ENCODE measurements around the gene TAF4. TPM values are rescaled to one million over a fixed set of nuclear protein-coding genes. Genes with fewer than 3 reads are reported as not detected.

The TAF4 gene
- total RNA-seq, 4 donors from 2014 or later = 8.0 to 24.9 (median 13.9) TPM

GRCh38 chr20:62059920-62060630 lies 5.6 kb downstream of the TAF4 start:
- in situ Hi-C loops (cut with MboI; ENCODE audit: low sequenced_read_pairs in 4 of 4) = loop anchor here in 1 of 4 donors (10.0 kb wide), 1 partner anchor 65 kb away; the partner anchor contains the start of gene LSM14B
- H3K27me3 ChIP-seq = no peaks in the 10 kb centered on the region
- no peaks in the 10 kb centered on the region for H3K9me3 ChIP-seq
- H3K36me3 ChIP-seq = no peaks in the 10 kb centered on the region
- ATAC-seq (no peak), DNase-seq (no peak)
- peaks cover 20 to 30% of the 10 kb centered on the region in 2 donors for H3K4me1 ChIP-seq
- H3K27ac ChIP-seq = no peak overlapping the region
- no peak overlapping the region for H3K4me3 ChIP-seq
- TF ChIP-seq, protein P1, sequence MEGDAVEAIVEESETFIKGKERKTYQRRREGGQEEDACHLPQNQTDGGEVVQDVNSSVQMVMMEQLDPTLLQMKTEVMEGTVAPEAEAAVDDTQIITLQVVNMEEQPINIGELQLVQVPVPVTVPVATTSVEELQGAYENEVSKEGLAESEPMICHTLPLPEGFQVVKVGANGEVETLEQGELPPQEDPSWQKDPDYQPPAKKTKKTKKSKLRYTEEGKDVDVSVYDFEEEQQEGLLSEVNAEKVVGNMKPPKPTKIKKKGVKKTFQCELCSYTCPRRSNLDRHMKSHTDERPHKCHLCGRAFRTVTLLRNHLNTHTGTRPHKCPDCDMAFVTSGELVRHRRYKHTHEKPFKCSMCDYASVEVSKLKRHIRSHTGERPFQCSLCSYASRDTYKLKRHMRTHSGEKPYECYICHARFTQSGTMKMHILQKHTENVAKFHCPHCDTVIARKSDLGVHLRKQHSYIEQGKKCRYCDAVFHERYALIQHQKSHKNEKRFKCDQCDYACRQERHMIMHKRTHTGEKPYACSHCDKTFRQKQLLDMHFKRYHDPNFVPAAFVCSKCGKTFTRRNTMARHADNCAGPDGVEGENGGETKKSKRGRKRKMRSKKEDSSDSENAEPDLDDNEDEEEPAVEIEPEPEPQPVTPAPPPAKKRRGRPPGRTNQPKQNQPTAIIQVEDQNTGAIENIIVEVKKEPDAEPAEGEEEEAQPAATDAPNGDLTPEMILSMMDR (IDR thresholded peaks at IDR 0.05 in 4 of 5, conservative IDR thresholded peaks at IDR 0.05 in 1 of 5) = no peak
- TF ChIP-seq POLR2A (IDR thresholded peaks at IDR 0.05) = no peak
- intact Hi-C loops (cut with DNase I; ENCODE audit: low total_unique reads) = no loop called here

DNA sequence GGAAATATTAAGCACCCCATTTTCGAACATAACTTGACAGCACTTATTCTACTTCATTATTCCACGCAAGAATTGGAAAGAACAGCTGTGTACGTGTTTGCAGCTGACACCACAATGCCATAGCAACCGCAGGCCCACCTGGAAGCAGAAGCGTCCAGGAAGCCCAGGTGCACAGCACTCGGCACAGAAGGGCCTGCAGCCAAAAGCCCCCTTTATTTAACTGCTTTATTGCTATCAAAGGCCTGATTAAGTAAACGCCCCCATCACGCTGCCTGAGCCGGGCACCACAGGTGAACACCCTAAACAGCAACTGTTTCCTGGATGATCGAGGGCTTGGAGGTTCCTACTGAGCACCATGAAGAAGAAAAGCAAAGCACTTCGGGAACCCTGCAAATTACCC lies 6.3 kb downstream of the TAF4 start:
- no peak for TF ChIP-seq POLR2A (IDR thresholded peaks at IDR 0.05)
- TF ChIP-seq, protein P1 (IDR thresholded peaks at IDR 0.05 in 4 of 5, conservative IDR thresholded peaks at IDR 0.05 in 1 of 5) = no peak
- no peak overlapping the region for H3K4me3 ChIP-seq
- intact Hi-C loops (cut with DNase I; ENCODE audit: low total_unique reads) (no loop called here), in situ Hi-C loops (cut with MboI; ENCODE audit: low sequenced_read_pairs in 4 of 4) (no loop called here)
- H3K9me3 ChIP-seq = no peaks in the 10 kb centered on the region
- no peak overlapping the region for H3K27ac ChIP-seq
- DNase-seq (no peak), ATAC-seq (no peak)
- no peaks in the 10 kb centered on the region for H3K36me3 ChIP-seq
- H3K27me3 ChIP-seq = no peaks in the 10 kb centered on the region
- H3K4me1 ChIP-seq = peaks cover 20 to 30% of the 10 kb centered on the region in 2 donors

DNA sequence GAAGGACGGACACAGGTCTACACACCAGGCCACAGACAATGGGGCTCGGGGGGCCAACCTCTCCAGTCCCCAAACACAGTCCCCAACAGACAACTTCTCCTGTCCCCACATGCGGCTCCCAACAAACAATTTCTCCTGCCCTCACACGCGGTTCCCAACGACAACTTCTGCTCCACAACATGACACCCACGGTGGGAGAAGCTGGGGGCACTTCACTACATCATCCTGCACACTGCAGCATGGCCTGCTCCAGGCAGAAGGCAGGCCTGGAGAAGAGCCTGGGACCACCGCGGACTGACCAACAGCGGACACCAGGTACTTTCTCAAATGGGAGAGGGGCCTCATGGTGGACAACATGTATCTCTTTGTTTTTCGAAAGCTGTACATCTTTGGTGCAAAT lies 6.7 kb downstream of the TAF4 start:
- in situ Hi-C loops (cut with MboI; ENCODE audit: low sequenced_read_pairs in 4 of 4) = no loop called here

GRCh38 chr20:62056975-62057374 lies 8.7 kb downstream of the TAF4 start:
- Histone ChIP-seq H3K36me3 (no peaks in the 10 kb centered on the region), H3K4me3 (no peak overlapping the region), H3K9me3 (no peaks in the 10 kb centered on the region), H3K27ac (no peak overlapping the region), H3K27me3 (no peaks in the 10 kb centered on the region), H3K4me1 (peaks cover 0 to 6% of the 10 kb centered on the region in 2 donors)
- no peak for ATAC-seq
- no peak for DNase-seq
- intact Hi-C loops (cut with DNase I; ENCODE audit: low total_unique reads) = no loop called here
- in situ Hi-C loops (cut with MboI; ENCODE audit: low sequenced_read_pairs in 4 of 4) = no loop called here
- TF ChIP-seq, protein P1 (IDR thresholded peaks at IDR 0.05 in 4 of 5, conservative IDR thresholded peaks at IDR 0.05 in 1 of 5) = no peak
- TF ChIP-seq POLR2A (IDR thresholded peaks at IDR 0.05) = no peak

More for the DNA sequence above, 6.7 kb downstream of the TAF4 start:
- peaks cover 16 to 26% of the 10 kb centered on the region in 2 donors for H3K4me1 ChIP-seq
- no peaks in the 10 kb centered on the region for H3K36me3 ChIP-seq
- H3K9me3 ChIP-seq = no peaks in the 10 kb centered on the region
- no peak overlapping the region for H3K4me3 ChIP-seq
- no peak for ATAC-seq
- DNase-seq = no peak
- no peak overlapping the region for H3K27ac ChIP-seq
- TF ChIP-seq POLR2A (IDR thresholded peaks at IDR 0.05) = no peak
- TF ChIP-seq, protein P1 (IDR thresholded peaks at IDR 0.05 in 4 of 5, conservative IDR thresholded peaks at IDR 0.05 in 1 of 5) = no peak
- no peaks in the 10 kb centered on the region for H3K27me3 ChIP-seq
- intact Hi-C loops (cut with DNase I; ENCODE audit: low total_unique reads) = no loop called here

Measured in gastrocnemius medialis (tissue), 4 donors.